RWPE2 (cell line): ENCODE results near the gene ENO4.

Source experiments
- ATAC-seq: fragments of 200-7000 bp; cut with Tn5 transposase; 3 replicates; pipeline ENCODE4 v1.9.1; 2021; ENCODE audit warnings: low read depth
- DNase-seq: peaks from one replicate; pipeline ENCODE4 v3.0.0-alpha.2; 2020; ENCODE audit warnings: low spot score
- H3K27ac ChIP-seq: fragments of 450-650 bp; 2 replicates; pipeline ENCODE4 v1.5.1; 2017; ENCODE audit warnings: mild to moderate bottlenecking; ENCODE audit not compliant: poor library complexity, severe bottlenecking
- H3K27me3 ChIP-seq: fragments of 250-450 bp; sonication (Bioruptor Pico); 2 replicates; pipeline ENCODE4 v1.5.1; 2021; ENCODE audit warnings: mild to moderate bottlenecking, moderate library complexity; ENCODE audit not compliant: insufficient read depth, poor library complexity, severe bottlenecking
- H3K36me3 ChIP-seq: fragments of 250-450 bp; sonication (Bioruptor Pico); 2 replicates; pipeline ENCODE4 v1.5.1; 2020; ENCODE audit warnings: low read depth, mild to moderate bottlenecking, moderate library complexity
- H3K4me1 ChIP-seq: fragments of 250-450 bp; sonication (Bioruptor Pico); 2 replicates; pipeline ENCODE4 v1.5.1; 2021; ENCODE audit warnings: mild to moderate bottlenecking, moderate library complexity; ENCODE audit not compliant: insufficient read depth, poor library complexity, severe bottlenecking
- H3K4me3 ChIP-seq: fragments of 250-450 bp; sonication (Bioruptor Pico); 2 replicates; pipeline ENCODE4 v1.5.1; 2021; ENCODE audit warnings: mild to moderate bottlenecking, moderate library complexity; ENCODE audit not compliant: severe bottlenecking
- H3K9me3 ChIP-seq: fragments of 250-450 bp; sonication (Bioruptor Pico); 2 replicates; pipeline ENCODE4 v1.5.1; 2021; ENCODE audit warnings: mild to moderate bottlenecking, moderate library complexity; ENCODE audit not compliant: severe bottlenecking
- CTCF ChIP-seq: fragments of 450-650 bp; IDR thresholded peaks from one replicate; pipeline ENCODE4 v1.5.1; 2017; ENCODE audit warnings: mild to moderate bottlenecking, moderate library complexity; ENCODE audit not compliant: poor library complexity, severe bottlenecking

ENO4 gene

GRCh38 chr10:116853701-116854100 lies 4.4 kb downstream of the ENO4 start:
- Histone ChIP-seq H3K4me1 (peaks cover 6% of the 10 kb centered on the region), H3K4me3 (no peak overlapping the region), H3K27me3 (no peaks in the 10 kb centered on the region), H3K9me3 (no peaks in the 10 kb centered on the region), H3K36me3 (no peaks in the 10 kb centered on the region), H3K27ac (no peak overlapping the region)
- ATAC-seq (no peak), DNase-seq (no peak)
- no peak for TF ChIP-seq CTCF

GRCh38 chr10:116857156-116857555 lies 7.9 kb downstream of the ENO4 start:
- Histone ChIP-seq H3K4me1 (no peaks in the 10 kb centered on the region), H3K9me3 (no peaks in the 10 kb centered on the region), H3K27ac (no peak overlapping the region), H3K4me3 (no peak overlapping the region), H3K36me3 (no peaks in the 10 kb centered on the region), H3K27me3 (no peaks in the 10 kb centered on the region)
- DNase-seq (no peak), ATAC-seq (no peak)
- TF ChIP-seq CTCF = no peak

GRCh38 chr10:116861796-116862195 lies 12.5 kb downstream of the ENO4 start:
- H3K27ac ChIP-seq = no peak overlapping the region
- ATAC-seq = no peak
- no peaks in the 10 kb centered on the region for H3K27me3 ChIP-seq
- H3K9me3 ChIP-seq = no peaks in the 10 kb centered on the region
- H3K4me1 ChIP-seq = no peaks in the 10 kb centered on the region
- no peaks in the 10 kb centered on the region for H3K36me3 ChIP-seq
- no peak for TF ChIP-seq CTCF
- H3K4me3 ChIP-seq = no peak overlapping the region
- DNase-seq = no peak

GRCh38 chr10:116864436-116864835 lies 15.1 kb downstream of the ENO4 start:
- ATAC-seq (no peak), DNase-seq (no peak)
- Histone ChIP-seq H3K27me3 (no peaks in the 10 kb centered on the region), H3K9me3 (no peaks in the 10 kb centered on the region), H3K4me1 (no peaks in the 10 kb centered on the region), H3K27ac (no peak overlapping the region), H3K4me3 (no peak overlapping the region), H3K36me3 (no peaks in the 10 kb centered on the region)
- TF ChIP-seq CTCF = no peak

- ATAC-seq (no peak), DNase-seq (no peak)
- Histone ChIP-seq H3K36me3 (no peaks in the 10 kb centered on the region), H3K4me3 (no peak overlapping the region), H3K9me3 (no peaks in the 10 kb centered on the region), H3K27ac (no peak overlapping the region), H3K27me3 (no peaks in the 10 kb centered on the region), H3K4me1 (no peaks in the 10 kb centered on the region)
- TF ChIP-seq CTCF = no peak
These were observed 16.8 kb downstream of the ENO4 start for GRCh38 chr10:116866066-116866465.
